GM18868 (cell line): ENCODE data around the gene COL24A1.
"Not testable (repeated sequence)": the region's sequence is repeated elsewhere in the genome, so short reads cannot be mapped to it uniquely, and the experiment has no call there.

Experiments used
- ATAC-seq: cut with Tn5 transposase; IDR thresholded peaks from one replicate; pipeline ENCODE4 v1.9.1; 2021; ENCODE audit warnings: mild to moderate bottlenecking, moderate library complexity; ENCODE audit not compliant: unreplicated experiment

Gene COL24A1

DNA sequence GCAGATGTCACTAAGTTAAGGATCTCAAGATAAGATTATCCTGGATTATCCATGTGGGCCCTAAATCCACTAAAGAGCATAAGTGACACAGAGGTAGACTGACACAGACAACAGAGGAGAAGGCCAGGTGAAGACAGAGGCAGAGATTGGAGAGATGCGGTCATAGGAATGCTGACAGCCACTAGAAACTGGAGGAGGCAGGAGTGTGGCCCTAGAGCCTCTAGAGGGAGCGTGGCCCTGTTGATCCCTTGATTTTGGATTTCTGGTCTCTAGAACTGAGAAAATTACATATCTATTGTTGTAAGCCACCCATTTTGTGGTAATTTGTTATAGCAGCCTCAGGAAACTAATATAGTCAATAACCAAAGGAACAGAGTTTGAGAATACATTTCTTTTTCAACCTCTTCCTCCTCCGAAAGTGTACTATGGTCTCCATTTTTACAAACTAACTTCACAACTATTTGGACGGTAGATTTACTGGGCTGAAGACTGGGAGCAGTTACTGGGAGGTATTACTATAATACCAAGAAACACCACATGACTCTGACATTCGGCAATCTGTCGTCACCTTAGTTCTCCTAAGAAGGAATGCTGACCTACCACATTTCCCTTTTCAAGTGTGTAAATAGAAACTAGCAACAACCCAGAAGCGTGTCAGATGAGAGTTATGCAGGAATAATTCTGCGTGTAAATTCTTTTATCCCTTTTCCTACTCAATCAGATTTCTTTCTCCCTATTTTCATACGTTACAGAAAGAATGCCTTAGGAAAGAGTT, 332.3 kb downstream of the COL24A1 start:
- no peak for ATAC-seq

GRCh38 chr1:85822696-85823095, 333.9 kb downstream of the COL24A1 start:
- no peak for ATAC-seq

- no peak for ATAC-seq
Observed at GRCh38 chr1:85818371-85818770, 338.2 kb downstream of the COL24A1 start.

DNA sequence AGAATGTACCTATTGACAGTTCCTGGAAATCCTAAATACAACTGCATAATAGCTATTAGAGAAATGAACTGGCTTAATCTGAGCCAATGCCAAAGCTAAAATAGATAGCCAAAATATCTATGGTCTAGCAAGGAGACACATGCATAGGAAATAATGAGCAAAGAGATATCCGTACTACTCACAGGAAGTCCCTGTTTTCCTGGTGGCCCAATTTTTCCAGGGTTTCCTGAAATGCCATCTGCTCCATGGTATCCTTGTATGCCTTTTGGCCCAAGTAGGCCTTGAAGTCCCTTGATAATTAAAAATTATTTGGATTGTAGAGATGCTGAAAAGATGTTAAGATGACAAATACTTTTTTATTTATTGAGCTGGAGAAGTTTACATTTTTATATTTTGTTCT, 340.0 kb downstream of the COL24A1 start:
- ATAC-seq, result no peak

- ATAC-seq, result no peak
Observed at GRCh38 chr1:85815906-85816305, 340.7 kb downstream of the COL24A1 start.

DNA sequence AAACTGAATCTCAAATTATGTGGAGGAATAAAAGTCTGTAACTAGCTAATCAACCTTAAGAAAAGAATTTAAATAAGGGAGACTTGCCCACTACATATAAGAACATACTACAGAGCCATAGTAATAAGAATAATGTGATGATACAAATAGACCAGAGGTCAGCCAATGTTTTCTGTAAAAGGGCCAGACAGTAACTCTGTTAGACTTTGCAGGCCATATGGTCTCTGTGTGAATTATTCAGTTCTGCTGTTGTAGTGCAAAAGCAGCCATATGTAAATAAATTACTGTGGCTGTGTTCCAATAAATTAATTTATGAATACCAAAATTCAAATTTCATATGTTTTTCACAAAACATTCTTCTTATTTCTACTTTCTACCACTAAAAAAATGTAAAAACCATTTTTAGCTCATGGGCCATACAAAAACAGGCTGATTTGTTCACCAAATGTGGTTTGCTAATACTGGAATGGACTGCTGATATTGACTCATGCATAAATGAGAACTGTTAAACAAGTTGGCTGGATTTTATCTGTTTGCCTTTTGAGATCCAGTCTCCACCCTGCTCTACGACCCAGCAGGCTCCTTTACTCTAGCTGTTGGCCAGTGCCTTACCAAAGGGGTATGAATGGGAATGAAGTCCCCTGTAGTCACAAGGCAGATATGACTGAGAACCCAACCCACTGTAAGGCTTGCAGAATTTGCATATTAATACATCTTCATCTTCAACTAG, 350.2 kb downstream of the COL24A1 start:
- no peak for ATAC-seq

GRCh38 chr1:85801520-85801919, 355.1 kb downstream of the COL24A1 start:
- no peak for ATAC-seq

DNA sequence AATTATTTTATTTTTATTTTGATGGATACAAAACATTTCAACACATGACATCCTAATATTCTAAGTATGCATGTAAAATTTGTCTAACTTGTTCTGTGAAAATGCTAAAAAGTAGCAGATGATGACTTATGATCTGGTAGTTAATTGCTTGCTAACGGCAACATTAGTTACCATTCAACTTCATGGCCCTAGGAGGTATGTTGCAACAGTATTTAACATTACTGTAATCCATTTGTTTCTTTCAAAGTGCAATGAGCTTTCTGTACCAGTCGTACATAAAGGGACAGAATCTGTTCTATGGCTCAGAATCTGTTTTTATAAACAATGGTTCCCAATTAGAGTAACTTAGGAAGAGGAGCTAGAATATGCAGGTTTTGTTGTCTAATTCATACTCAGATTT, 356.8 kb downstream of the COL24A1 start:
- no peak for ATAC-seq

DNA sequence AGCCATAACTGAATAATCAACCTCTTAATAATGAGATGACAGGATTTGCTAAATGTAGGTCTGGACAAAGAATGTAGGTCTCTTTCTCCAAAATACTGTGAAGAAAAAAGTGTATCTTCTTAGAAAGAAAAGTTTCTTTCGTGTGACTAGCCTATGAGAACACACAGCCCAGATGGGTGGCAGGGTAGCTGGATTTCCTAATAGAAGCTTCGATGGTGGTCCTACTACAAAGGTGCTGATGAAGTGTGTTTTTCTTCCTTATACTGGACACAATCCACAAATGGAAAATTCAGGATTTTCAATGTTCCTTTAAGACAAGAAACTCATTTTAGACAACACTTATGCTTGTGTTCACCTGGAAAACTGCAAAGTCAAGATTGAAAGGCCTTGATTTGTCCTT, 358.2 kb downstream of the COL24A1 start:
- ATAC-seq, result no peak

DNA sequence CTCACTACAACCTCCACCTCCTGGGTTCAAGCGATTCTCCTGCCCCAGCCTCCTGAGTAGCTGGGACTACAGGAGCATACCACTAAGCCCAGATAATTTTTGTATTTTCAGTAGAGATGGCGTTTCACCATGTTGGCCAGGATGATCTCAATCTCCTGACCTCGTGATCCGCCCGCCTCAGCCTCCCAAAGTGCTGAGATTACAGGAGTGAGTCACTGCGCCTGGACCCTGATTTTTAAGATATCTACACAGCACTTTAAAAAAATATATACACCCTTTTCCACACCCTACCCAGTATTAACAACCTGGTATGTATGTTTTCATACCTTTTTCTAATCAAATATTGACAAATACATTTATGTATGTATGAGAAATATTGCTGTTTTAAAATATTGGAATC, 379.6 kb downstream of the COL24A1 start:
- not testable (repeated sequence) for ATAC-seq

GRCh38 chr1:85762804-85763203, 393.8 kb downstream of the COL24A1 start:
- ATAC-seq, result no peak

GRCh38 chr1:85756864-85757263, 399.7 kb downstream of the COL24A1 start:
- no peak for ATAC-seq

GRCh38 chr1:85748120-85748519, 408.5 kb downstream of the COL24A1 start:
- no peak for ATAC-seq

DNA sequence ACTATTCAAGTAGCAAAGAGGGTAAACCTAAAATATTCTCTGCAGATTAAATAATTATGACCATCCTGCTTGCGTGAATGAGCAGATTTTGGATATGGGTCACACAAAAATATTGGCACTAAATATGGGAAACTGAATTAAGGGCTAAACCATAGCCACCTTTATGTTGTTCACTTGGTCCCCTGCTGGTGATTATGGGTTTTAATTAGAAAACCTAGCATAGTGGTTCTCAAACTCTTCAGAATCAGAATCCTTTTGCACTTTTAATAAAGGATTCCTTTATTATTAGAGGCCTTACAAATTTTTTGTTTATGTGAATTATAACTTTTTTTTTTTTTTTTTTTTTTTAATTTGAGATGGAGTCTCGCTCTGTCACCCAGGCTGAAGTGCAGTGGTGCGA, 409.8 kb downstream of the COL24A1 start:
- ATAC-seq, result no peak

DNA sequence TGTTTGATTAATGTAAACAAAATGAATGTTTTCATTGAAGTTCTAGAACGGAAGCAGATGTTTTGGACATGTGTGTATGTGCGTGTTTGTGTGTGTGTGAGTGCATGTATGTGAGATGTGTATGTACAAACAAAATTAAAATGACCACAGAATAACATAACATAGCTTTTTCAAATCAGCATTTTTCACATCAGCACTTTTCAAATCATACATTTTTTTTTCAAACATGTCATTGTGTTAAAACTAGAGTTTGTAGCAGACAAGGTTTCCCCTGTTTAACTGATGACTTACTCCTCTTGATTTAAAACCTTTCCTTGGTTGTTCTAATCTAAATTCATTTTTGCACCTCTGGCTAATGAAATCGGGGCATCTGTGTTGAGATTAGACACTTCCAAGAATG, 412.8 kb downstream of the COL24A1 start:
- ATAC-seq, result no peak

DNA sequence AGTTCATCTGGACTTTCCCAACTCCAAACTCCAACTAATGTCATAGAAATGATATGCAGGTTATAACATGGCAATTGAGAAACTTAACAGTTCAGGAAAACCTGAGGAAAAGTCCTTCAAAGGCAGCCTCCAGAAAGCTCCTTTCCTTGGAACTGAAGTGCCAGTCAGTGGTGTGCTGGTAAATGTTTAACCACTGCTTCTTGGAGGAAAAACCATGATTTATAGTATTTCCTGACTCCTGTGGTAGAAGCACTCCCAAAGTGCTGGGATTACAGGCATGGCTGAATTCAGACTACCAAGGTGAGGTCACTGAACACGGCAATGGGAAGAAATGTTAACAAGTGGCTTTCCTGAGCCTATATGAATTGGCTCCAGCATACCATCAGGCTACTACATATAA, 421.6 kb downstream of the COL24A1 start:
- no peak for ATAC-seq

- ATAC-seq, result no peak
Observed at GRCh38 chr1:85718678-85719340, 437.8 kb downstream of the COL24A1 start.

- ATAC-seq, result not testable (repeated sequence)
Observed at GRCh38 chr1:85714418-85715114, 442.0 kb downstream of the COL24A1 start.

DNA sequence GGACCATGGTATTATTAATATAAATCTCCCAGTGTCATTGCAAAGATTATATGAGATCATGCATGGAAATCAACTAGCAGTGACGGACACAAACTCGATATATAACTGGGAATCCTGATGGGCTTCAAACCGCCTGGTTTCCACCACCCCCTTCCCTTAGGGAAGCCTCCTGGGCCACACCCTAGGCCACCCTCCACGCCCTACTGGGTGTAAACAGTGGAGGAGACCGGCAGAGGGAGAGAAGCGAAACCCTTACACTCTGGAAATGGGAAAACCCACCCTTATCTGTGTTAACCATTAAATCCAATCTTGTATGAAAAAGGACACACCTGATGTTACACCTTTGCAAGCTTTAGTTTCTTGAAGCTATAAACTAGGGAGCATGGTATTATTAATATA, 447.7 kb downstream of the COL24A1 start:
- ATAC-seq, result no peak

- peak; percentile 89 for ATAC-seq
Observed at GRCh38 chr1:85707990-85708828, 448.4 kb downstream of the COL24A1 start, which contains the start of gene ZNHIT6. ZNHIT6 (minus strand) TSS chr1:85708433; CDS start chr1:85708284, 149 bp downstream.
